IPS DF 4.7 (cell line): ENCODE data around the gene TMEM92.
"Not testable (repeated sequence)": the region's sequence is repeated elsewhere in the genome, so short reads cannot be mapped to it uniquely, and the experiment has no call there.

ENCODE experiments used
- DNase-seq: peaks from one replicate; pipeline ENCODE4 v3.0.0-alpha.2; 2013; ENCODE audit warnings: low spot score; ENCODE audit errors: extremely low read depth

The TMEM92 gene

GRCh38 chr17:50262001-50262794 is 12.1 kb upstream of the TMEM92 start:
- DNase-seq = no peak

- no peak for DNase-seq
Observed at GRCh38 chr17:50263331-50264262, 10.7 kb upstream of the TMEM92 start.

DNA sequence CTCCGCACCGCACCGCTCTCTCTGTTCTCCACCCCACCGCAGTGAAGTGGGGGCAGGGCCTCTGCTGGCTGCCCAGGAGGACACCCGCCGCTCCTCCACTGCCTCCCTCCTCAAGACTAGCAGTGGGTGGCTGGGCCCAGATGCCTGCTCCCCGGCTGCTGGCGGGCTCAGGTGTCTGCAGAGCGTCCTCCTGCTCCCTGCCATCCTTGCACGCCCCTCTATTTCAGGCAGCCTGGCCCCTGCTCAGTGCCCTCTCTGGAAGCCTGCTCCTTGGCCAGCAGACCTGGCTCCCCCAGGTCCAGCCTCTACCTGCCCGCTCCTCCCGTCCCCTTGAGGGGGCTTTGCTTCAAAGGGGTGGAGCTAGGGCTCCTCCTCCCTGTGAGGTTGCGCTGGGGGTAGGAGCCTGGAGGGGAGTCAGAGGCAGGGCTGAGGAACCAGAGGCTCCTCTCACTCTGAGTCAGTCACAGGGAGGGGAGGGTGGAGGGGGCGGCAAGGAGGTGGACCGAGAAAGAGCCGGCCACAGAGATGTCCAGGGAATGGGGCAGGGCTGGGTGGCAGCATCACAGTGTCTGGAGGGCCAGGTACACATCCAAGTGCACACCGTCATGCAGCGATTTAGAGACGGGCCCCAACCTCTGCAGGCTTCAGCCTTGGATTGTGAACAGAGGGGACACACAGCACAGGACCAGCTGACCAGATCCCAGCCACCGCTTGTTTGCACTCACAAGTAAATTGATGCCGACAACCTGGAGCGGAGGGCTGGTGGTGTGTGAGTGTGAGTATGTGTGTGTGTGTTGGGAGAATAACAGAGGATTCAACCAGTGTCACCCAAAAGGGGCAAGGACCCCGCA is 9.8 kb upstream of the TMEM92 start:
- DNase-seq = no peak

GRCh38 chr17:50265212-50265611 is 9.1 kb upstream of the TMEM92 start:
- no peak for DNase-seq

- no peak for DNase-seq
Observed at GRCh38 chr17:50265690-50266315, 8.5 kb upstream of the TMEM92 start.

- no peak for DNase-seq
Observed at GRCh38 chr17:50266384-50267073, 7.7 kb upstream of the TMEM92 start.

- DNase-seq = no peak
Observed at GRCh38 chr17:50267074-50267841, 7.0 kb upstream of the TMEM92 start.

DNA sequence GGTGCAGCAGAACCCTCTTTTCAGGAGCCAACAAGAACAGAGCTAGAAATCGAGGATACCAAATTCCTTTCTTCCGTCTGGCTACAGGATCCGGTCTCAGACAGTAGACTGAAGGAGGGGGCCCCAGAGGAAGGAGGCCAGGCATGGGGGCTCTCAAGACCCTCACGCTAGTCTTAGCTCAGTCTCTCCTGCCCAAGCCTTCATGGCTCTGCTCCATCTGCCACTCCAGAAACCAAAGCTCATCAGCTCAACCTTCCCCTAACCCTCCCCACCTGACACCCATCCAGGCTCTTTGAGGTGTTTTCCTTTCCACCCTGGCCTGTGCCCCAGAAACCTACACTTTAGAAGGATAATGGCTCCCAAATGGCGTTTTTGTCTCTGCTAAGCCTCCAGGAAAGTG is 6.2 kb upstream of the TMEM92 start:
- no peak for DNase-seq

- no peak for DNase-seq
Observed at GRCh38 chr17:50268743-50269275, 5.5 kb upstream of the TMEM92 start.

DNA sequence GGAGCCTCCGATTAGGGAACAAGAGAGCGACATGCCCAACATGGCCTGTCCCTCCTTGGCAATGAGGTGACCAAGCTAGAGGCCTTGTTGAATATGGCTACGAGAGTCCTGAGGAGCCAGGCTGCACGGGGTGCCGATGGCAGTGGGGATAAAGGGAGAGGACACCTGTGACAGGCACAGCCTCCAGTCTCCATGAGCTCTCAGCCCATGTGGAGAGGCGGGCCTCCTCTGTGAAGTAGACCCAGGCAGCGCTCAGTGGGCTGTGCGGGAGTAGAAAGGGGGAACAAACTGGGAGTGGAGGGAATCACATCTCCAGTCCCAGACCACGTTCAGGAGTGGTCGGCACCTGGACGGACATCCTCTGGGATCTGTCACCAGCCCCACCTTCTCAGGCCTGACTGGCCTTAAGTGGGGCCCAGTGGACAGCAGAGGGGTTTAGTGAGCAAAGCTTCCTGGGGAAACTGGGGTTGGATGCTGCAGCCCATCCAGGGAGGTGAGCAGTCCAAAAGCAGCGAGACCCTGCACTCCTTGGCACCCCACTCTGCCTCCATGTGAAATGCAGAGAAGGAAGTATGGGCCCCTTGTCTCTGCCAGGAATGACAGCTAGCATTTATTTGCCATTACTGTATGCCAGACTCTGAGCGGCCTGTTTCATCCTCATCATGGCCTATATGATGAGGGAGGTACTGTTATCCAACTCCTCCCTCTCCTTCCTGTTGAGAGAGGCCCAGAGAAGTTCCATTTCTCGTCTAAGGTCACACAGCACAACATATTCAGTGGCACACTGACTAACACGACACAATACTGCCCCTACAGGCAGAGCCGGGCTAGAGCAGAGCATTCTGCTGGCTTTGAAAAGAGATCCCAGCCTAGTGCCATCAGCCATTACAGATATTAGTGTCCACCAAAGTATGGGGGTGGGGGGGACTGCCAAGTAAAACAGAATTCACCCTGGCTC is 4.5 kb upstream of the TMEM92 start:
- DNase-seq = no peak

DNA sequence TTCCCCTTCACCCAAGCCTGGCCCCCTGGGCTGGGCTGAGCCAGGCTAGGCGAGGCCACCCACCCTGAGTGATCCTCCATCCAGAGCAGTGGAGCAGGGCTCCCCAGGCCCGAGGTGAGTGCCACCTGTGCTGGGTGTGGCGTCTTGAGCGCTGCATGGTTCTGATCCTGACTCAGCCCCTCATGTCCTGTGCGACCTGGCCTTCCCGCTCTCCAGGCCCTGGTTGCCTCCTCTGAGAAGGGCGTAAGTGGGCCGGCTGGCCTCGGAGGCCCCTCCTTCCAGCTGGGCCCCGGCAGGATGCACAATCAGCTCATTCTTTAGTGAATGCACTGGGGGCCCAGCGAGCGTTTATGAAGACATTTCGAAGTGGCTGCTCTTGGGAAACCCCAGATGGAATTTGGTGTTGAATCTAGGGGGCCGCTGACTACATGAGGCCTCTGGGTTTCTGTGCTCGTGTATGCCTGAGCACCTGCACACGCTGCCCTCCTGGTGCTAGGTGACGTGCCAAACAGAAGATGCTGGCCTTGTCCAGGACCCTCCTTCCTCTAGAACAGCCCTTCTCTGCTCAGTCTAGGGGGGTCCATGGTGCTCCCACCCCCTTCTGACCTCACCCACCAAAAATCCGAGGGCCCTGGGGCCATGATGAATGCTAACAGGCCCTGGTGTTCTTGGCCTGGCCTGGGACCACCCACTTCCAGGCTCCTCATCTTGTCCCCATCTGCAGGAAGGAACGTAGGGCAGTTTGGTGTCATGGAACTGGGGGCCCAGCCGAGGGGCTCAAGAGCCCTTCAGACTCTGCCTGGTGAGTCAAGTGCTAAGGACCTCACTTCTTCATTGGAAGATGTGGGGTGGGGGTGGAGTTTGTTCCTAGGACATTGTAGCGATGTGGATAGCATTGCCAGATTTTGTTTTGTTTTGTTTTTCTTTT is 3.6 kb upstream of the TMEM92 start:
- DNase-seq = no peak

- DNase-seq = not testable (repeated sequence)
Observed at GRCh38 chr17:50271363-50271750, 2.9 kb upstream of the TMEM92 start.

DNA sequence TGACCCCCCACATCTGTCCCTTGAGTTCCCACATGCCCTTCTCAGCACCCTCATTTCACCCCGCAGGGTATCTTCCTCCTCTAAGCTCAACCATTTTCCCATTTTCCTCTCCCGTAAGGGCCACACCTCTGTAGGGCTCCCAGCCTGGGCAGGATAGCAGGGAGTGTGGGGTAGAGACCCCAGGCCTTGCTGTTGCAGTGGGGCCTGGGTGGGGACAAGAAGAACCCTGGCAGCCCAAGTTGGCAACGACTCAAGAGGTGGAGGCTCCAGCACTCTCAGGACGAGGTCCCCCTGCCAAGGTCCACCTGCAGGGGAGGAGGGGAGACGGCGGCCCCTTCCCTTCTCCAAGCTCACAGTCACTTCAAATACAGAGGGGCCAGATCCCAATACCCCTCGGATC is 2.0 kb upstream of the TMEM92 start:
- DNase-seq = no peak

DNA sequence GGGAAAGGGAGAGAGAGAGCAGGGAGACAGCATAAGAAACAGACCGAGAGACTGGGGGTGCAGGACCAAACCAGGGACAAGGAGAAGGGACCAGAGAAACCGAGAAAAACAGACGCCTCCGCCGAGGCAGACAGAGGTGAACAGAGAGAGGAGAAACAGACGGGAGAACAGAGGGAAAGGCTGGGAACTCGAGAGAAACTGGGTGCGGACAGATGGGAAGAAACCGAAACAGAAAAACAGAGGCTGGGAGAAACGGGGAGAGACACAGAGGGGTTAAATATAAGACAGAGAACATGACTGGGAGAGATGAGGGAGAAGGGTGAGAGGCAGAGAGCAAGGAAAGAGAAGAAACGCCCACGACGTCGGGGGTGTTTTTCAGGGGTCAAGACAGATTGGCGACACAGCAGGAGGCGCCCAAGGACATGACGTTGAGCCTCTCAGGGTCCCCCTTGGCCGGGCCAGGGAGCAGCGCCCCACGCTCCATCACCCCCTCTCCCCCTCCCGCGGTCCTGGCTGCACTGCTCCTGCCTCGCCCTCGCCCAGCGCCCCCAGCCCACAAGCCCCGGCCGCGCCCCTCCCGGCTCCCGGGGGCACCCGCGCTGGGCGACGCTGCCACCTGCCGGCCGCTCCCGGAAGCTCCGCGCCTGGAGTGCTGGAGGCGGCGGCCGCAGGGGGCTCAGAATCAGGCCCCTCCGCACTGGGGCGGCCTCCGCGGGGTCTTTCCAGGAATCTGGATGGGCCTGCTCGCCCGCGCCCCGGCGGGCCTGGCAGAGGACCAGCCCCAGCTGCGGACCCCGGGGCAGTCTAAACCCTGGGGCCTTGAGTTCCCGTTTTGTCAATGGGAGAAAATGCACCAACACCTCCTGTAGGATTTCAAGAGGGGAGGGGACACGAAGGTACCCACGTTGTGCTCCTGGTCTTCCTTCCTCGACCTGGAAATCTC is 1.3 kb upstream of the TMEM92 start:
- DNase-seq = no peak

DNA sequence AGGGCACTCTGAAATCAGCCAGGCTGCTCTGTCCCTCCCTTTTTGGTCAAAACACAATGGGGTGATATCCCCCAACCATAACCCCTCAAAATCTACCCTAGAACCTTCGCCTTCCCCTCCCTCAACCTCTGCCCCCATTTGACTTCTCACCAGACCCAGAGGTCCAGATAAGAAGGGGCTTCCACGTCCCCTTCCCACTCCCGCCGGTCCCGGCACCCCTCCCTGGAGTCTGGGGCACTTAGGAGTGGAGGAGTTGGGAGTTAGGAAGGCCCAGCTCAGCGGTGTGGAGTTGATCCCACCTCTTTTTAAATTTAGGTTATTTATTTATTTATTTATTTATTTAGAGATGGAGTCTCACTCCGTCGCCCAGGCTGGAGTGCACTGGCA is 619 bp upstream of the TMEM92 start:
- DNase-seq = no peak

- DNase-seq = no peak
Observed at GRCh38 chr17:50274897-50275221, 593 bp downstream of the TMEM92 start.
